GM19025 (cell line): Measurements from ENCODE around the gene DPF3.

Experiments
- ATAC-seq: cut with Tn5 transposase; IDR thresholded peaks from one replicate; pipeline ENCODE4 v1.9.1; 2021; ENCODE audit warnings: mild to moderate bottlenecking, low read depth, moderate library complexity; ENCODE audit not compliant: unreplicated experiment

Gene DPF3

DNA sequence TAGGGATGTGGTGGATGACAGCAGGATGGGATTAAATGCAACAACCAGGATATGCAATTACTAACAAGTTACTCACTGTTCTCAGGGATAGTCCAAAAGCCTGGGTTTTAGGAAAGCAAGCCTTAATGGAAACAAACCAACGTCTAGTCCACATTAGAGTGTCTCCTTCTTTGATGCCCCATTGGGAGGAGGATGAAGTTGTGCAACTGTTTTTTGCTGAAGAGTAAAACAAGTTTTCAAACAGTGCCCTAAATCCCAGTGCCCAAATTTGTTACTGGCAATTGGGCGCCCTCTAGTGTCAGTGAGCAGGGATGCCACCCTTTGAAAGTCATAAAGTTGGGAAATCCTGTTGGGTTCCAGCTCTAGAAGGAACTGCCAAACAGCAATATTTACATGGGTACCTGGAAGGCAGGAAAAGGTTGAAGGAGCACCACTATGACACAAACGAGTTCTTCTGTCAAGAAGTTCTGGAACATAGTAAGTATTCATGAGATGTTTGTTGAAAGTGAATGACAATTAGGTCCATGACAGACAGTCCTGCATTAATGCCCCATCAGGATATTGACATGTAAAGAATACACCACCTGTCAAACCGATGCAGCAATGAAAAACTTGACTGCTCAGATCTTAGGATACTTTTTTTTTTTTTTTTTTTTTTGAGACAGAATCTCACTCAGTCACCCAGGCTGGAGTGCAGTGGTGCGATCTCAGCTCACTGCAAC lies 11.1 kb upstream of the DPF3 start:
- no peak for ATAC-seq

DNA sequence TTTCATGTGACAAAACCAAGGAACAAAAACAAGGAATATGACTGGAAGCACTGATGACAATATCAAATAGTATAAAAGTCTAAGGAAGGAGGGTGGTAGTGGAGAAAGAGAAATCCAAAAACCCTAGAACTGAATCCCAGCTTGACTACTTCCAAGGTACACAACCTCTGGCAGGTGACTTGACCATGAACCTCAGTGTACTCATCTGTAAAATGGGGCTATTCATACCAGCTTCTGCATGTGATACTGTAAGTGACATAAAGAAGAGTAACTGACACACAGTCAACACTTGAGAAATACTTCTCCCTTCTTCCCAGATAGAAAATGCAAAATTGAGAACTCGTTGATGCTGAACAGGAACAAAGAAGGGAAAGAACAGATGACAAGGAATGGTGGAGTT lies 10.3 kb upstream of the DPF3 start:
- no peak for ATAC-seq

DNA sequence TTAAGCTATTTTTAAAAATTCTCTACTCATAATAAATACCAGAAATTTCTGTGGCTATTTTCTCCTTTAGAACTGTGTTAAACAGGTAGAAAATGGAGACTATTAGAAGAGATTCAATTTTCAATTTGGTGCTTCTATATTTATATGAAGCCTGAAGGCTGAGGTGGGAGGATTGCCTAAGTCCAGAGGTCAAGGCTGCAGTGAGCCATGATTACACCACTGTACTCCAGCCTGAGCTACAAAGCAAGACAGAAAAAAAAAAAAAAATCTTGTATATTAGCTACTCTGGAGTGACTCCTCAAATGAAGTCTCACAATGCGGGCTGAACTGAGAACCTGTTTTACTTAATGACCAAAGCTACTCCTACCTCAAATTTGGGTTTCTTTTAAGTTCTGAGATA lies 9.8 kb upstream of the DPF3 start:
- no peak for ATAC-seq

DNA sequence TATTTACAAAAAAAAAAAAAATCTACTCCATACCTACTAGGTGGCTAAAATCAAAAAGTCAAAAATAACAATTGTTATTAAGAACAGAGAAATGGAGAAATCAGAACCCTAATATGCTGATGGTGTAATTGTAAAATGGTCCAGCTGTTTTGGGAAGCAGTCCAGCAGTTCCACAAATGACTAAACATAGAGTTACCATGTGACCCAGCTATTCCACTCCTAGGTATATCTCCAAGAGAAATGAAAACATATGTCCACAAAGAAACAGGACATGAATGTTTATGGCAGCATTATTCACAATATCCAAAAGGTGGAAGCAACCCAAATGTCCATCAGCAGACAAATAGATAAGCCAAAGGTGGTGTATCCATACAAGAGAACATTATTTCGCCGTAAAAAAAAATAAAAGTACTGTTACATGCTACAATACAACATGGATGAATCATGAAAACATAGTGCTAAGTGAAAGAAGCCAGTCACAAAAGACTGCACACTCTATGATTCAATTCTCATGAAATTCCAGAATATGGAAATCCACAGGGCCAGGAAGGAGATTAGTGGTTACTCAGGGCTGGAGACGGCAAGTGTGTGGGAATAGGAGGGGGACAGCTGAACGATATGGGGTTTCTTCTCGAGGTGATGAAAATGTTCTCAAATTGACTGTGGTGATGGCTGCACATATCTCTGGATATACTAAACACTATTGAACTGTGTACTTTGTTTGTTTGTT lies 9.1 kb upstream of the DPF3 start:
- no peak for ATAC-seq

DNA sequence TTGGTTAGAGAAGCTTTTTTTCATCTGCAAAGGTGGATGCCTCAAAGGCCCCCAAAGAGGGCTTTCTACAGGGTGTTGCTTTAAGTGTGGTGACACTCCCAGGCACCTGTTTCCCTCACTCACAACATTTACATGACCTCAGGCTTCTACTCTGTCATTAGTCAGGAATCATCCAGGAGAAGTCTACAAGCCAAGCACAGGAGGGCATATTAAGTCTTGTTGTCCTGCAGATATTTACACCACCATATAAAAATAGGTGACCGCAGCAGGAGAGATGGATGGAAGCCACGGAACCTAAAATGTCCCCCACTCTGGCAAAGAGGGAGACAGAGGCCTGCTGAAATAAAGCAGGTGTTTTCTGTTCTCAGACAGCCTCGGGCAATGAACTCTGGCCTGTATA lies 7.5 kb upstream of the DPF3 start:
- ATAC-seq = no peak

DNA sequence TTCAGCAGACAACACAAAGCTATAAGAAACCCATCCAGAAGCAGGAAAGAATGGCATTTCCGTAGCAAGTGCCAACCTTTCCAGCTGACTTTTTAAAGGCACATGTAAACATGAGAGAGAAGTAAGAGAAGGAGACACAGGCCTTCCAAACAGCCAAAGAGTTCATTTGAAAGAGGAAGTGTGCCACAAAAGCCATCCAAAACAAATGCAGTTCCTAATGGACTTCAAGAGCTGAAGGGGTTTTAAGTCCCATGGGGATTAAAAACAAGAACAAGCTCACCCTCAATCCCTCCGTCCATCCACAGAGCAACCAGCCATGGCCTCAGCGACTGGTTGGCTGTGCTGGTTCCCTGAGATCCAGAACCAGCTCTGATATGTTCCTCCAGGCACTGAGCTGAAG lies 4.5 kb upstream of the DPF3 start:
- no peak for ATAC-seq

DNA sequence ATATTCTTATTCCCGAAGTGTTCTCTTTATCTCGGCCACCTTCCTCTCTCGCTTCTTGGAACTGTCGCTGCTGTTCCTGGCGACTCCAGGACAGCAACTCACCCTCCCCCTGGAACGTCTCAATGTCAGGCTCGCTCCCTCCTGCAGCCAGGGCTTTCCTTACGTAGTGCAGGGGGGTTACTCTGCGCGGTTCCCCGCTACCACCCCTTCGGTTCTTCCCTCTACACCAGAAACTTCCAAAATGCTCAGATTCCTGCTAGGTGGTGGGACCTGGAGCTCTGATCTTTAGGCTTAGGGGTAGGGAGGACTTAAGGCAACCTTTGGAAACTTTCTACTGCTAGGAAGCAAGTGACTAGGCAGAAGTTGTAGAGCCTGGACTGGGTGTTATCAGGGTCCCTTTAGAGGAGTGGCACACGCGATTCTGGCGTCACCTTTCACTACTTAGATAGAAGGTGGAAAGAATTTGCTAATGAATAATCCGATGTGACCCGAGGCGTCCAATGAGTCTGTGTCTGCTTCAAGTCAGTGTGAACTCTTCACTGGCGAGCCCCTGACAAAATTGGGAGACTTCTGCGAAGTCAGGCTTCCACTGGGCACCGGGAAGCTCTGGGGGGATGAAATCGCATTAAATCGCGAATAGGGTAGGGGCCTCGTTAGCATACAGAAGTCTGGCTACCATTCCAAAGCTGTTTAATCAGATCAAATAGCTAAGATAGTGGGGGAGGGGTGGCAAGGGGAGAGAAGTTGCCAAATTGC lies 900 bp upstream of the DPF3 start:
- ATAC-seq = no peak

DNA sequence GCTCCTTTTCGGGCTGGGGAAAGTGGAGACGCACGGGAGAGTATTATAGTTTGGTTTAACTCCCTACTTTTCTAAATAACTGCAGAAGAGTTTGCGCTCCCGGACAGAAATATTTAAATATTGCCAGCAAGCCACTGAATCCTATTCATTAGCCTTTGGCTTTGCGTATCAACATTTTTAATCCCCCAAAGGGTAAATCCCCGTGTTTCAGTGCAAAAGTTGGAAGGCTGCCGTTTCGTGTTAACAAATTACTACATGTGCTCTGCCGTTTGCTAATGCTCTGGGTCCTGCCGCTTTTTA lies 372 bp upstream of the DPF3 start:
- ATAC-seq = no peak

DNA sequence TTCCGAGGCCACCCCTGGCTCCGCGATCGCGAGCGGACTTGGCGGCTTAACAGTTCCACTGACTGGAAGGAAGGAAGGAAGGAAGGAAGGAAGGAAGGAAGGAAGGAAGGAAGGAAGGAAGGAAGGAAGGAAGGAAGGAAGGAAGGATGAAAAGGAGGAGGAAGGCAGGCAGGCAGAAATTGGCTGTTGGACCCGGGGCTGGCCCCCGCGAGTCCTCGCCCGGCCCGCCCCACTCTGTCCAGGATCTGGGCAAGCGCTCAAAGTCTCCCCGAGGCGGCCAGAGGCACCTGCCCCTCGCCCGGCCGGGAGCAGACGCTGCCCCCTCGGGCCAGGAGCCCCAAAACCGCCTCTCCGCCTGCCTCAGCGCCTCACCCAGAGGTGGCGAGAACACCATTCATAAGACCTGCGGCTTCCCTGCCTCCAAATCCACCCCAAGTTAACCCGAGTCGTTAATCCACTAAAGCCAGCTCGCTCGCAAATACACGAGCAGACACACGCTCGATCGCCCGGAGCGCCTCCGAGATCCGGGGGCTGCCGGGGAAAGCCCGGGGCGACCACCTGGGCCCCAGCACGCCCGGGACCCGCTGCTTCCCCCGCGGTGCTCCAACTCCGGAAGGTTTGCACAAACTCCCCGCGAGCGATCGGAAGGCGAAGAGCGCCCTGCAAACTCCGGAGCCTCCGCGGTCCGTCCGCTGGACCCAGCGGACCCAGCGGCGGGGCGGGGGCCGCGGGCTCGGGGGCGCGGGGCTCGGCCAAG lies 844 bp downstream of the DPF3 start:
- ATAC-seq = peak; percentile 6

DNA sequence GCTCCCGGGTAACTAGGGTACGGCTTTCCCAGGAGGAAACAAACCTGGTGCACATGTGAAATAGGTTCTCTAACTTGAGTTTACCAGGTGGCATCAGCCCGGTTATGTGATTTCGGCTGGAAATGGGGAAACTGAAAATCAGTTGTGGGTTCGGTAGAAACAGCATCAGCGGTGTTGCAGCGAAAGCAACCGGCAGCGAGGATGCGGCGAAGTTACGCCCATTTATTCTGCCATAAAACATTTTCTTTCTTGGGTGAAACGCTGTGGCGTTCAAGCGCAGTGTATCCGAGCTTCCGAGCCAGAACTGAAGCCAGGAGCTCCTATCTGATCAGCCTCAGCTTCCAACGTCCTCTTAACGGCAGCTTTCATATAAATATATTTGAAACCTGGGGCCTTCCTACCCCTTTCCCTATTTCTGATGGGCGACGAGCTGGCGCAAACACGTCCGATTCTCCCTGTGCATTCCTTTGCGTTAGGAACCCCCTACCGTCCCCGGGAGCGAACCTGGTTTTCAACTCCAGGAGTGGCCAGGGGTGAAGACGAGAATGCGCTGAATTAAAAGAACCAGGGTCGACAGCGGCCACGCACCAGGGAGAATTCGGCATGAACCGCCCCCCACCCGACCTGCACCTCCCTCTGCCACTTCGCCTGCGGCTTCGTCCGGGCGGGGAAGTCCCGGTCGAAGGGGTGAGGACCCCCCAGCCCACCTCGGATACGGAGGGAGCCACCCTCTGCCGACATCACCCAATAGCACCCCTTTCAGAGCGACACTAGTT lies 1.6 kb downstream of the DPF3 start:
- ATAC-seq = no peak

DNA sequence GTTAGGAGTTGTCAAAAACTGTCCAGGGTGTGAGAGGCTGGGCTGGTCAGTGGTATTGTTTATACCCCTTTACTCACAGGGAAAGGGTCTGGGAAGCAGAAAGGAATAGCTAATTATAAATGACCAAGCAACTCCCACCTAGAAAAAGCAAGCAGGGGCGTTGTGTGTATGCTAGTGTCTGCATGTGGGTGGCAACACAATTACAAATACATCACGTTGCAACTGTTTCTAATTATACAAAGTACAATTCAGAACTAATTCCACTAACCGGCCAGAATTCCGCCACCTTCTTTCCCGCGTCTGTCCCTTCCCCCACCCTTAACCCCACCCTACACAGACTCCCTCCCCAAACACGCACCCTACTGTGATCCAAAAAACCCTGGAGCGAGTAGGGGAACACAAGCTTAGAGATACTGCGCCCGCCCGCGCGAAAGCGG lies 2.2 kb downstream of the DPF3 start:
- no peak for ATAC-seq

DNA sequence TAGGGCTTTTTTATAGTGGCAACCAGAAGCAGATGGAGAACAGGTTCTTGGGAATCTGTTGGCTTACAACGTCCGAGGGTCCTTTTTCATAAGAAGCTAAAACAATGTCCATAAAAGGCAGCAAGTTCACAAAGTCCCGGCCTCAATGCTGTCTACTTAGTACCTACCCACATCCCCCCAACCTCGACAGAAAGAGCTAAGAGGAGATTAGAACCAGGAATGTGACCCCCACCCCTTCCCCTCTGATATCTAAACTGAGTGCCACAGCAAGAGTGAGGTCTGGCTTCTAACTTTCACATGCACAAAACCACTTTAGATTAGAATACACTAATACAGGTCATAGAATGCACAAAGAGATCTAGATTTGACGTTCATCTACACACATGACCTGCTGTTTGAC lies 4.5 kb downstream of the DPF3 start:
- no peak for ATAC-seq

DNA sequence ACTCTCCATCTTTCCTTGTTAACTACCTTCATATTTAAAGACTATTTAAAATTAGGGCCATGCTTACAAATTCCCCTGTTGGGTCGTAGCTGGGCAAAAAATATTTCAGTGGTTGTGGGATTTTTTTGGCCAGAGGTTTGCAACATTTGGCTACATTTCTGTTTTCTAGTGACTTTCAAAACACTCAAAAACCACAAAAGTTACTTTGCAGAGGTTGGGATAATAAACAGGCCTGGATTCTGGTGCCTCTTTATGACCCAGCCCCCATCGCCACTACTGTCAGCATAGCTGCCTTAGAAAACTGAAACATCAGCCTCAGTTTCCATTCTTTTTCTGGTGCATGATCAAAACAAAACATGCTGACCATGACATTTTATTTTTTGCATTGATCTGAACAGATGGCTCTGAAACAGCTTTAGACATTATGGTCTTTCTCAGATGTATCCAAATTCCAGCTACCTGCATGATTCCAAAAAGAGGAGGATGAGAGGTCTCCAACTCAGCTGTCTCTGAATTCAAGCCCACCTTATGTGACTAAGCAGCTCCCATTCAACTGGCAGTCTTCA lies 5.2 kb downstream of the DPF3 start:
- ATAC-seq = no peak

DNA sequence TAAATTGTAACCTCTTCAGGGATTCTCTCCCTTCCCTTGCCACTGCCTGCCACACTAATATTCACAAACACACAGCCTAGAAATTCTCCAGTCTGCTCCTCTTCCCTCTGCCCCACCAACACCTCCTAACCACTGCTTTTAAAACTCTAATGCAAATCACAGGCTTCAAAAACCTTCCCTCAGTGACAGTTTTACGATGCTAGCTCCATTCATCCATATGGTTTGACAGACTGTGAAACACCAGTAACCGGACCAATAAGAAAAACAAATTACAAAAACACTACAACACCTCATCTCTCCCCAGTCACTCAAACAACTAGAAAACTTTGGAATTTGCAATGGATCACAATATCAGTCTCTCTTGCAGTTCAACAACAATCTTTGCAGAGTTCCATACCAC lies 5.7 kb downstream of the DPF3 start:
- no peak for ATAC-seq

DNA sequence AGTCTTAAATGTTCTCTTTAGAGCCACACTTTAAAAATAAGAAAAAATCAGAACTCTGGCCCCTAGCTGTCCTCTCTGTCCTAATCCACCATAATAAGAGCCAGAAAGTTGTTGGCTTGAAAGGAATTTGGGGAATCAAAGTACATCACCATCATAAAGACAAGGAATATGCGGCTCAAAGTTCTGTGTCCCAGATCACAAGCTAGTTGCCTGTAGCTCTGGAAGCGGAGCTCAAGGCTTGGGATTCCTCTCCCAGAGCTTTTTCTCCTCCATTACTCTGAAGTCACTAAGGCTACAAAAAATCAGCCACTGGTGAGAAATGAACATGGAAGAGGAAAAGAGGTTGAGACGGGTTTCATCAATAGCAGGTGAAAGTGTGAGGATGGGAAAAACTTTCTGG lies 6.4 kb downstream of the DPF3 start:
- no peak for ATAC-seq

DNA sequence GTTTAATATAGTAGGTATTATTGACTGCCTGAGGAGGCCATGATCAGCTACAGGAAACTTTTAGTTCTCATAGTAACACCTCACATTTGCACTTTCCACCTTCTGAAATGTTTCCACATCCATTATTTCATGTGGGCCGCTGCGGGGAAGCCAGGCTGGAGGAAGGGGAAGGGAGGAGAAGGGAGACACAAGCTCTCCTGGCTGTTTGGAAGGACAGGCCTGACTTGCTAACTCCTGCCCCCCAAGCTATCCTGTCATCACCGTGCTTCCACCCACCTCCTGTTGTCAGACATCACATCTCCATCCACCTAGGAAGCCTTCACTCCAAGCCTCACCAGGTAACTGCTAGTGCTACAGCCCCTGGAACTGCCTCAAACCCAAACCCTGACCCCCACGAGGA lies 9.5 kb downstream of the DPF3 start:
- ATAC-seq = no peak

DNA sequence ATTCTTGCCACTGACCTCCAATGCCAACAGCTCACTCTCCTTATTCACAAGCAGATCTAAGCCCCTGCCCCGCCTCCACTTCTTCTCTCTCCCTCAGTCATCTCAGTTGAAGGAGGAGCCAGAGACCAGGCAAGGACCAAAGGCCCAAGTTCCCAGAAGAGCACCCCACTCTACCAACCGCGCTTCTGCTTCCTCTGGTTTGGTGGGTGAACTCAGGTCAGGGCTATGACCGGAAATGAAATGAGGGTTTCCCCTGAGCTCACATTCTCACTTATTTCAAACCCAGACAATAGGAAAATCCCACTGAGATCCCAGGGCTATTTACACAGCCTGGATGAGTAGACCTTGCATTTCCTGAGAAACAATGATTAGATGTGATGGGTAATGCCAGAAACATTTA lies 9.9 kb downstream of the DPF3 start:
- ATAC-seq = no peak

DNA sequence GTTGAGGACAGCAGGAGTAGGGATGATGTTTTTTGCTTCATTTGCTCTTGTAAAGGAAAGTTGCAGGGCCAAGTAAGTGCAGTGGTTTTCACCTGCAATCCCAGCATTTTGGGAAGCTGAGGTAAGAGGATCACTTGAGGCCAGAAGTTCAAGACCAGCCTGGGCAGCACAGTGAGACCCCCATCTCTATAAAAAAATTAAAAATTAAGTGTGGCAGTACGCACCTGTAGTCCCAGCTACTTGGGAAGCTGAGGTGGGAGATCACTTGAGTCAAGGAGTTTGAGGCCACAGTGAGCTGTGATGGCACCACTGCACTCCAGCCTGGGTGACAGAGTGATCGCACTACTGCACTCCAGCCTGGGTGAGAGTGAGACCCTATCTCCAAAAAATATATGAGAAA lies 10.8 kb downstream of the DPF3 start:
- no peak for ATAC-seq

DNA sequence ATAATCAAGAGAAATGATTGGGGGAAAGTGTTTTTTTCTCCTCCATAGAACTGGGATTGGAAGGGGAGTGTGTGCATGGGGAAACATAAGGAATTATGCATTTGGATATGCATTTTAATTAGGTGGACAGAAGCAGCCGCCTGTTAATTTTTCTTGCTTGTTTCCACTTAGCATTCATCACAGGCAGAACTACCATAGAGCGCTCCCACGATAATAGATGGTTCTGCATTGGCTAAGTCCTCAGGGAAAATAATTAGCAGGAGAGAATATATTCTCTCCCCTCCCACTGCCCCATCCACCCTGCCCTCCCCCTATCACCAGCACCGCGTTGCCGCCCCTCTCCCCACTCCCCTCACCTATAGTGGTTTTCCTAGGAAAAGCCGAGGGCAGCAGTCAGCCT lies 11.4 kb downstream of the DPF3 start:
- ATAC-seq = no peak

DNA sequence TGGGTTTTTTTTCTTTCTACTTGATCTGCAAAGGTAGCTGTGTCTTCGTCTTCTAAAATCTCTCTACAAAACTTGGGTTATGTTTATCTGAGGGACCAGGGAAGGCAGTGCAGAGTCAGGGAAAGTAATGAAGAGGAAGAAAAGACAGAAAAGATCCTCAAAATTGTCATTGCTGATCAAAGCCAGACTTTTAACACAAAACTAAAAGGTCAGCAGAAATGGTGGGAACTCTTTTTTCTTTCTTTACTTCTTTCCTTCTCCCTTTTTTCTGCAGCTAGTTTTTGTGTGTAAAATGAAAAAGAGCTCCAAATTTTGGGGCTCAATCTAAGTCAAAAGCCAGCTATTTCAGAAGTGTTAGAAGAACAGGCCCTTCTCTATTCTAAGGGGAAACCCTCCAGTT lies 11.9 kb downstream of the DPF3 start:
- ATAC-seq = no peak
